Stimulated activated CD8-positive, alpha-beta memory T cell treated with anti-CD3 and anti-CD28 coated beads, Interleukin-15, amount 100 ng/mL, for 4 hours (primary cell): ENCODE data around the gene SERPINH1.

ENCODE experiments used
- DNase-seq, 2 donors: peaks; one replicate each; pipeline ENCODE4 v3.0.0-alpha.2; 2020; ENCODE audit warnings: low read depth in 2 of 2

The SERPINH1 gene

DNA sequence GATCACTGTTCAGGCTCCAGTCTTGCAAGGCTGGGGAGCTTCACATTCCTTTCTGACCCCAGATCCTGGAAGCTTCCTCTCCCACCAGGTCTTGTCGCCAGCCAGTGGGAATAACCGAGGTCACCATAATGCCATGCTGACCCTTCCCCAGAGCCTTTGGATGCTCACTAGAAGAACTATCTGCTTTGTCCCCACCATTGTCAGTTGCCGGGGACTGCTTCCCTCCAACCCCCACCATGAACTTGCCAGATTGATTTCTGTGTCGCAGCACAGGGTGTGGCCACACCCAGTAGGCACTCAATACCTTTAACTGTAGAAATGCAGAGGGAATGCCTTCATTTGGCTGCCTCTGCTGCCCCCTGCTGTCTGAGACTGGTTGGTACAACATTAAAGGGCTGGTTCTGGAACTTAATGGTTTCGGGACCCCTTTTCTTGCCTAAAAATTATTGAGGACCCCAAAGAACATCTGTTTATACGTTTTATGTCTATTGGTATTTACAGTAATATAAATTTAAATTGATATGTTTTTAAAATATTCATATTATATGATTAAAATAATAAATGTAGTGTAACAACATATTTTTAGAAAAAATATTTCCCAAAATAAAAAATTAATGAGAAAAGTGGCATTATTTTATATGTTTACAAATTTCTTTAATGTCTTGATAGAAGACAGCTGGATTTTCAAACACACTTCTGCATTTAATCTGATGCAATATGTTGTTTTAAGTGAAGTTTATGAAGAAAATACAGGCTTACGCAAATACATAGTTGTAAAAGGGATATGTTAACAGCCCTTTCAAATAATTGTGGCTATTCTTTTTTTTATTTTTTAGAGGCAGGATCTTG lies 29.6 kb upstream of the SERPINH1 start:
- DNase-seq, result peak; percentile 46 to 67

DNA sequence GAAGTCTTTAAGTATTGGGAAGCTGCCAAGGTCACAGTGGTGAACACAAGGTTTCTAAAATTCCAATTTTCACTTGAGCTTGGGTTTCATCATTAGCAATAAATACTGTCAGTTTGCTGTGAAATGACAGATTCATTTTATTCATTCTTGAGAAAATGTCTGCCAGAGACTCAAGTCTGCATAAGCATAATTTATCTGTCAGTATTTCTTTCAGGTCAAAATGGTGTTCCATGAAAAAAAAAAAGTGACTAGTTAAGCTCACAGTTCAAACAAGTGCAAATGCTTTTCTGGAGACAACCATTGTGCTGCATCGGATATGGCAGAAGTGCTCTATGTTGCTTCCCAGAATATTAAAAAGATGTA lies 28.2 kb upstream of the SERPINH1 start:
- DNase-seq, result no peak

- no peak for DNase-seq
These were observed 27.6 kb upstream of the SERPINH1 start for GRCh38 chr11:75534259-75535069.

DNA sequence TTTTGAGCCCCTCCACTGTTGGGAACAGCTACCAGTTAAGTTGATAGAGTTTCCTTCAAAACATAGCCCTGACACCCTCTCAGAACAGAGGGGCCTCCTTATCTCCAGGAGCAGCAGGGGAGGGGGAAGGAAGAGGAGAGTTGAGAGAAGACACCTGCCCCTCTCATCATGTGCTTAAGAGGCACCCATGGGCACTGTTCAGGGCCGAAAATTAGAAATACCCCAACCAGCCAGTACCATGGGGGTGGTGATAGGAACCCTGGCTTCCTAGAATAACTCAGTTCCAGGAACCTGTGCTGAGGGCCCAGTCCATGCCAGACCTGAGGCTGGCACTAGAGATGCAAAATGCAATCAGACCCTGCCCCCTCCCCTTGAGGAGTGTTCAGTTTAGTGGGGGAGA lies 27.0 kb upstream of the SERPINH1 start:
- DNase-seq, result no peak

GRCh38 chr11:75536786-75537641 lies 25.0 kb upstream of the SERPINH1 start:
- DNase-seq, result peak; percentile 24 to 38

DNA sequence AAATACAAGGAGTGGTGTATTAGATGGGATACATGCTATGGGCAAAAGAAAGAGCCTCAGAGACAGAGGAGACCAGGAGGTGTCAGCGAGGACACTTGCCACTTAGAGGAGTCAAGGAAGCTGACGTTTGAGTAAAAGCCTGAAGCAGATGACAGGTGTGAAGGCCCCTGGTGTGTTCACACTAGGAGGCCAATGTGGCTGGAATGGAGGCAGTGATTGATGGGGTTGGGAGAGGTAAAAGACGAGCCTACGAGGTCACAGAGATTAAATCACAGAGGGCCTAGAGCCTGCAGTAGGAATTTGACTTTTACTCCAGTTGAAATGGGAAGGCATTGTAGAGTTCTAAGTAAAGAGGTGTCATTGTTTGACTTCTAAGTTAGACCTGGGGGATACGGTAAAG lies 24.3 kb upstream of the SERPINH1 start:
- DNase-seq, result no peak

GRCh38 chr11:75538150-75538942 lies 23.7 kb upstream of the SERPINH1 start:
- DNase-seq, result no peak

GRCh38 chr11:75539459-75540334 lies 22.4 kb upstream of the SERPINH1 start:
- DNase-seq, result no peak

- DNase-seq, result no peak
These were observed 20.6 kb upstream of the SERPINH1 start for GRCh38 chr11:75541193-75542087.

DNA sequence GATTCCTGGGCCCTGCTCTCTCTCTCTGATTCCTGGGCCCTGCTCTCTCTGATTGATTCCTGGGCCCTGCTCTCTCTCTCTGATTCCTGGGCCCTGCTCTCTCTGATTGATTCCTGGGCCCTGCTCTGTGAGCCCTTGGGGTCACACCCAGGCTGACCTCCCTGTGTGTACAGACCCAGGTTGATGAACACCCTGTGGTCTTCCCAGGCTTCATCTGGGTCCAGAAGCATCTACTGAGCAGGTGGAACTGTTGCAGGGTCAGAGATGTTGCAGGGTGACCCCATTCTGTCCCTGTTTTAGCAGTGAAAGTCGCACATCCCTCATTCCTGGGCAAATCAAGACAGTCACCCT lies 20.0 kb upstream of the SERPINH1 start:
- DNase-seq, result no peak

DNA sequence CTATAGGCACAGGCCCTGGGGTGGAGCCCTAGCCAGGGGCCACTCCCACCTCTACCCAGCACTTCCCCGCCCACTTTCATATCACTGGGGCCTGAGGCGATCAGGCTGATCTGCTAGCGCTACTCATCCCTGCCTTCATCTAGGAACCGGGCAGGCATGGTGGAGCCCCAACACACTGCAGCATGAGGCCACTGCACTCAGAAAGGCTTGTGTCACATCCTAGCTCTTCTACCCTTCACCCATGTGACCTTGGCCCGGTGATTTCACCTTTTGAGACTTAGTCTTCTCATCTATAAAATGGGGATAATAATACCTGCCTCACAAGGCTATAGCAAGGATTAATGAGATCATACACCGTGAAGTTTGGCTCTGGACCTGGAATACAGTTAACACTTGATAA lies 18.2 kb upstream of the SERPINH1 start:
- no peak for DNase-seq

- DNase-seq, result no peak
These were observed 14.9 kb upstream of the SERPINH1 start for GRCh38 chr11:75547177-75547576.

DNA sequence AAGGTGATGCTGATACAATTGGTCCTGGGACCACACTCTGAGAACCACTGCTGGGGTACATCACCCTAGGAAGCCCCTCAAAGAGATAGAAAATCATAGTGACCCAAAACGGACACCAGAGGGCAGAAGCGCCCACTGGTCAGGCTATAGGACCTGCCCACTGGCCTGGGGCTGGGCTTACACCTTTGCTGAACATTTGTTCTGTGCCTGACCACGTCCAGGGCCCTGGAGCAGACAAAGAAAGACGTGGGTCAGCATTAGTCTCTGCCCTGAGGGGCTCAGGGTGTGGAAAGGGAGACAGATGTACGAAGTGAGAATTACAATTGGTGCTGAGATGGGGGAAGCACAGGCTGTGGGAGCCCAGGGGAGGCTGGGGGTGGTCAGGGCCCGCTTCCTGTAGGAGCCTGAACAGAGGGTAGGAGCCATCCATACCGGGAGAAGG lies 14.4 kb upstream of the SERPINH1 start:
- DNase-seq, result no peak

DNA sequence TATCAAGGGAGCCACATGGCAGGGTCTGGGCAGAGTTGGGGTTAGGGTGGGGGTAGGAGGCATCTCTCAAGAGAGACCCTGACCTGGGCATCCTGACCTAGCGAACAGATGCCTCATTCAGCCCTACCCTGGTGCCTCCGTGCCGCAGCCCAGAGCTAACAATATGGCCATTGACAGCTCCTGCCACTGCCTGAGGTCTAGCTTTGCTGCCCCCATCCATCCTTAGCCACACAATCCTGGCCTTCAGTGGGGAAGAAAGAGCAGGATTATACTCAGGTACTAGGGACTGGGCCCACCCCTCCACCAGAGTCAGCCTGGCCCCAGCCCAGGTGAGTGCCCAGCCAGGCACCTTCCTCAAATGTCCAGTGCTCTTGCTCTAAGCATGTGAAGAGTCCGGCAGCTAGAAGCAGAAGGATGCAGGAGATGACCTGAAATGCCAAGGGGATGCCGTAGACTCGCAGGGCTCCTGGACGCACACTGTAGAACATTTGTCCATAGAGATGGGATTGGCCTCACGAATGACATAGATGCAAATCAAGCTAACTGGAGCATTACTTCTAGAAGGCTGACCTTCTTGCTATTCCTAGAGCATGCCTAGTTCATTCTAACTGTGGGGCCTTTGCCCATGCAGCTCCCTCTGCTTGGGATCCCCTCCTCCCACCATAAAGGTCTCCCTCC lies 13.3 kb upstream of the SERPINH1 start:
- no peak for DNase-seq

- no peak for DNase-seq
These were observed 12.6 kb upstream of the SERPINH1 start for GRCh38 chr11:75549370-75549958.

- no peak for DNase-seq
These were observed 8.9 kb upstream of the SERPINH1 start for GRCh38 chr11:75553182-75553581.

DNA sequence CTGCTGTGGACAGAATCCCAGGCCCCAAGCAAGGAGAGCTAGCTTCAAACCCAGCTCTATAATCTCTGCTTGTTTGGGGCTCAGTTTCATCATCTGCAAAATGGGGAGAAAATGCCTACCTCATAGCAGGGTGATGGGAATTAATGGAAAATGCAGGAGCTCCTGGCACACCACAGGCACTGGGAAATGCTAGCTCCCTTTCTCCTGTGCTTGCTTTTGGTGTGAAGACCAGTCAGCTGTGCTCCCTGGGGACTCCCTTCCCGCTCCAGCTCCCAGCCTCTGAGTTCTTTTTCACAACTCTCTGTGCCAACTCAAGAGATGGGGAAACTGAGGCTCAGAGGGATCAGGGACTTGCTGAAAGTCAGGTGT lies 8.2 kb upstream of the SERPINH1 start:
- DNase-seq, result no peak

GRCh38 chr11:75554258-75555022 lies 7.6 kb upstream of the SERPINH1 start:
- DNase-seq, result no peak
